ENCODE data around the gene CEP44. TPM values are rescaled to one million over a fixed set of nuclear protein-coding genes. Genes with fewer than 3 reads are reported as not detected.
"Not testable (repeated sequence)": the region's sequence is repeated elsewhere in the genome, so short reads cannot be mapped to it uniquely, and the experiment has no call there.

The CEP44 gene
- total RNA-seq, 1 donor from 2014 or later = 16.4 TPM

DNA sequence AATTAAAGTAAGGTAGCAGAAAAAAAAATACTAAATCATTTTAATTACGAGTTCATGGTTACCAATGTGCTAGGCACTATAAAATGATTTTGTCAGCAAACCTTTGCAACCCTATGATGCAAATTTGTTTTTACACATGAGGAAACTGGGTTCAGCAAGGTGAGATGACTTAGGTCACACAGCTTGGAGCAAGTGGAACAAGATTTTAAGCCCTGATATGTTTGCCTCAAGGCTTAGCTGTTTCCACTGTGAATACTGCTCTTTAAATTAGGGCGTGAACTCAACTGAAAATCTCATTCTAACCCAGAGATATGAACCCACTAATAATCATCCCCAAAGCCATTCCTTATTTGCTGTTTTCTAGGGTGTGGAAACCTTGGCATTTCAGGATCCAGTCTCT lies 86.3 kb downstream of the CEP44 start:
- Histone ChIP-seq H3K27ac (no peak overlapping the region), H3K27me3 (no peaks in the 10 kb centered on the region), H3K9me3 (no peaks in the 10 kb centered on the region), H3K4me1 (no peaks in the 10 kb centered on the region), H3K4me3 (no peak overlapping the region), H3K36me3 (no peaks in the 10 kb centered on the region)
- intact Hi-C loops (cut with DNase I) = loop anchor here (10.0 kb wide), 1 partner anchor 265 kb away; no protein-coding TSS in a partner anchor
- ATAC-seq (no peak), DNase-seq (no peak)
- TF ChIP-seq, protein P1, sequence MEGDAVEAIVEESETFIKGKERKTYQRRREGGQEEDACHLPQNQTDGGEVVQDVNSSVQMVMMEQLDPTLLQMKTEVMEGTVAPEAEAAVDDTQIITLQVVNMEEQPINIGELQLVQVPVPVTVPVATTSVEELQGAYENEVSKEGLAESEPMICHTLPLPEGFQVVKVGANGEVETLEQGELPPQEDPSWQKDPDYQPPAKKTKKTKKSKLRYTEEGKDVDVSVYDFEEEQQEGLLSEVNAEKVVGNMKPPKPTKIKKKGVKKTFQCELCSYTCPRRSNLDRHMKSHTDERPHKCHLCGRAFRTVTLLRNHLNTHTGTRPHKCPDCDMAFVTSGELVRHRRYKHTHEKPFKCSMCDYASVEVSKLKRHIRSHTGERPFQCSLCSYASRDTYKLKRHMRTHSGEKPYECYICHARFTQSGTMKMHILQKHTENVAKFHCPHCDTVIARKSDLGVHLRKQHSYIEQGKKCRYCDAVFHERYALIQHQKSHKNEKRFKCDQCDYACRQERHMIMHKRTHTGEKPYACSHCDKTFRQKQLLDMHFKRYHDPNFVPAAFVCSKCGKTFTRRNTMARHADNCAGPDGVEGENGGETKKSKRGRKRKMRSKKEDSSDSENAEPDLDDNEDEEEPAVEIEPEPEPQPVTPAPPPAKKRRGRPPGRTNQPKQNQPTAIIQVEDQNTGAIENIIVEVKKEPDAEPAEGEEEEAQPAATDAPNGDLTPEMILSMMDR (IDR thresholded peaks at IDR 0.05) = no peak

DNA sequence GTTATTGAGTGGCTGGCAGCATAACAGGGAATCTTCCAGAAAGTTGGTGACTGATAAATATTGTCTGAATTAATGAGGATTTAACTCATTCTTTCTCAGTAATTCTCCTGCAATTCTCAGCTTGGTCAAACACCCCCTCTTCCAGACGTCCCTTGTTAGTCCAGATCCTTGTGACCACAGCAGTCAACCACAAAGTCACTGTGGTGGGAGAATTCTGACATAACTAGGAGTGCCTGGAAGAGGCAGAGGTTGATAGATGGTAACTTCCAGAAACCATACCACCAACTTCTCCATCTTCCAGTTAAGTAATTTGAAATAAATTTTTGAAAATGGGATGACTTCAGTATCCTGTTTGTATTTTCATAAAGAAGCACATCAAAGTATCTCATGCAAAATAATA lies 90.1 kb downstream of the CEP44 start:
- no peaks in the 10 kb centered on the region for H3K27me3 ChIP-seq
- TF ChIP-seq, protein P1 (IDR thresholded peaks at IDR 0.05) = no peak
- peak; percentile 26 for ATAC-seq
- no peak overlapping the region for H3K27ac ChIP-seq
- no peak for DNase-seq
- H3K4me3 ChIP-seq = no peak overlapping the region
- intact Hi-C loops (cut with DNase I) = loop anchor here (10.0 kb wide), 1 partner anchor 261 kb away; no protein-coding TSS in a partner anchor
- no peaks in the 10 kb centered on the region for H3K9me3 ChIP-seq
- no peaks in the 10 kb centered on the region for H3K4me1 ChIP-seq
- H3K36me3 ChIP-seq = no peaks in the 10 kb centered on the region

DNA sequence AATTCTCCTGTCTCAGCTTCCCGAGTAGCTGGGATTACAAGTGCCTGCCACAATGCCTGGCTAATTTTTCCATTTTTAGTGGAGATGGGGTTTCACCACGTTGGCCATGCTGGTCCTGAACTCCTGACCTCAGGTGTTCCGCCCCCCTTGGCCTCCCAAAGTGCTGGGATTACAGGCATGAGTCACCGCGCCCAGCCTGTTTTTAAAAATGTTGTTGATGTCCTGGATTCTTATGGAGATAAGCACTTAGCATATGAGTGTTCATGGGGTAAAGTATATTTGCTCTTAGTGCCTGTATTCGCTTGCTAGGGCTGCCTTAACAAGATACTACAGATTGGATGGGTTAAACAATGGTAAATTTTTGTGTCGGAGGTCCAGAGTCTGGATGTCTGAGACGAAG lies 91.7 kb downstream of the CEP44 start:
- Histone ChIP-seq H3K27me3 (no peaks in the 10 kb centered on the region), H3K27ac (no peak overlapping the region), H3K36me3 (no peaks in the 10 kb centered on the region), H3K4me3 (no peak overlapping the region), H3K9me3 (no peaks in the 10 kb centered on the region), H3K4me1 (no peaks in the 10 kb centered on the region)
- DNase-seq (no peak), ATAC-seq (no peak)
- intact Hi-C loops (cut with DNase I) = loop anchor here (10.0 kb wide), 1 partner anchor 259 kb away; no protein-coding TSS in a partner anchor
- TF ChIP-seq, protein P1 (IDR thresholded peaks at IDR 0.05) = no peak

DNA sequence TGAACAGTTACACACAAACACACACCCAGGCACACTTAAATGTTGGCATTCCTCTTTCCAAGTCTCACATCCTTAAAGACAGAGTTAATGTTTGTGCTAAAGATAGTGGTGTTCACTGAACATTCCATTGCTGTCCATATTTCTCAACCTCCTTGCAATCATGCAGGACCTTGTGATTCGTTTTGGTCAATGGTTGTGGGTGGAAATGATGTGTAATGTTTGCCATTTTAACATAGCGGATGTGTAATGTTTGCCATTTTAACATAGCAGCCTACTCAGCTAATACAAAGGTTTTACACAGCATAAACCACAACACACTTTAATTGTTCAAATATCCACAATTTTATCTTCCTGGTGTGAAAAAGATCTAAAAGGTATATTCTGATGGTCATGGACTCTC lies 93.9 kb downstream of the CEP44 start:
- ATAC-seq = peak; percentile 32

DNA sequence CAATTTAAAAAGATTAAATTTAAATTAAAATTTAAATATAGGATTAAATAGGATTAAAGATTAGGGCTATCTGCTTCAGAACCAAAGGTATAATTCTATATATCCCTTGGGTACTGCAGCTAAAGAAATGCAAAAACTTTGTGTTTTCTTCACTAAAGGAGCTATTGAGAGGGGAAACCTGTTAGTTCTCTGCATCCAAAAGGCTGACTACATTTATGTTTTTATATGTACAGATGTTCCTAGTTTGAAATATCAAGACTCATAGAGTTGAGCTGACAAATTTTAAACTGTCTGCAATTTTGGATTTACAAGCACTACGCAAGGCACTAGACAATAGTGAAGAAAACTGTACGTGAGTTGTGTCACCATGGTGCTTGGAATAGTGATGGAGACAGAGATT lies 95.2 kb downstream of the CEP44 start:
- no peak overlapping the region for H3K27ac ChIP-seq
- H3K9me3 ChIP-seq = no peaks in the 10 kb centered on the region
- TF ChIP-seq, protein P1 (IDR thresholded peaks at IDR 0.05) = no peak
- intact Hi-C loops (cut with DNase I) = loop anchor here (10.0 kb wide), 1 partner anchor 256 kb away; no protein-coding TSS in a partner anchor
- no peak for ATAC-seq
- H3K4me1 ChIP-seq = no peaks in the 10 kb centered on the region
- no peak overlapping the region for H3K4me3 ChIP-seq
- no peaks in the 10 kb centered on the region for H3K36me3 ChIP-seq
- DNase-seq = no peak
- H3K27me3 ChIP-seq = no peaks in the 10 kb centered on the region

More for the DNA sequence above, 93.9 kb downstream of the CEP44 start:
- intact Hi-C loops (cut with DNase I) = loop anchor here (10.0 kb wide), 1 partner anchor 257 kb away; no protein-coding TSS in a partner anchor
- Histone ChIP-seq H3K4me1 (no peaks in the 10 kb centered on the region), H3K36me3 (no peaks in the 10 kb centered on the region), H3K27me3 (no peaks in the 10 kb centered on the region), H3K4me3 (no peak overlapping the region), H3K9me3 (no peaks in the 10 kb centered on the region), H3K27ac (no peak overlapping the region)
- no peak for DNase-seq
- TF ChIP-seq, protein P1 (IDR thresholded peaks at IDR 0.05) = no peak

DNA sequence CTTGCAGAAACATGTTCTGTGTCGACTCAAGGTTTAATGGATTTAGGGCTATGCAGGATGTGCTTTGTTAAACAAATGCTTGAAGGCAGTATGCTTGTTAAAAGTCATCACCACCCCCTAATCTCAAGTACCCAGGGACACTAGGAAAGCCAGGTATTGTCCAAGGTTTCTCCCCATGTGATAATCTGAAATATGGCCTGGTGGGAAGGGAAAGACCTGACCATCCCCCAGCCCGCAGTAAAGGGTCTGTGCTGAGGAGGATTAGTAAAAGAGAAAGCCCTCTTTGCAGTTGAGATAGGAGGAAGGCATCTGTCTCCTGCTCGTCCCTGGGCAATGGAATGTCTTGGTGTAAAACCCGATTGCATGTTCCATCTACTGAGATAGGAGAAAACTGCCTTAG lies 96.5 kb downstream of the CEP44 start:
- H3K27ac ChIP-seq; H3K4me1 ChIP-seq; H3K9me3 ChIP-seq; intact Hi-C loops (cut with DNase I); ATAC-seq; H3K36me3 ChIP-seq; DNase-seq; H3K27me3 ChIP-seq; H3K4me3 ChIP-seq: not testable (repeated sequence)

Measured in upper lobe of right lung (tissue), 1 donor.